ENCODE measurements around the gene FSTL4.

Gene FSTL4

DNA sequence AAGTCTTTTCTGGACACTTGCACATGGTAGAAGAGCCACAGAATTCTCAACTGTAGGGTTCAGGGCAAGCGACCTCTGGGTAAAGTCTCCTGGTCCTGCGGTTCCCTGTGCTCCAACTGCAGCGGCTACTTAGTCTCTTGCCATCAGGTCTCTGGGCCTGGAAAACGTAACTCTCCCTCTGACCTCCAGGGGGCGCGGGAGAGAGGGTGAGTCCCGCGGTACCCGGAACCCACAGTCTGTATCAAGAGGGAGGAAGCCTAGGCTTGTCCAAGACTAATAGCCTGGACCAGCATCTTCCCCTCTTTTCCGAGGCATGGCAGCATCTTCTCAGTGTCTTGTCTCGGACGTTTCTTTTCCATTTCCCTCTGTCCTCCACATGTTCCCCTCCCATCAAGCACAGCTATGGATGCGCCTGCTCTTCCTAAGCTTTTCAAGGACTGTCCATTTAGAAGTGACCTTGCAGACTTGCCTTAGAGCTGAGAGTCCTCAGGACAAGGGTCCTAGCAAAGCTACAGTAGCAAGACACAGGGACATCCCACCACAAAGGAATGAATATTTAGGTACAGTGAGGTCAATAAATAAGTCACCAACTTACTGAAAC, 59.3 kb downstream of the FSTL4 start:
- H3K4me1 ChIP-seq (ENCODE audit: low read length): no peaks in the 10 kb centered on the region
- no peak overlapping the region for H2AFZ ChIP-seq (ENCODE audit: low read length)
- H3K36me3 ChIP-seq (replicated peaks; ENCODE audit: insufficient read depth, low read length): no peaks in the 10 kb centered on the region
- DNase-seq: peak; percentile 52
- H3F3A ChIP-seq (ENCODE audit: insufficient read depth, low read length): no peaks in the 10 kb centered on the region
- H3K4me2 ChIP-seq (ENCODE audit: low read depth, low read length): no peak overlapping the region
- H4K20me1 ChIP-seq (ENCODE audit: insufficient read depth, low read length): no peaks in the 10 kb centered on the region
- no peaks in the 10 kb centered on the region for H3K9me2 ChIP-seq (replicated peaks; ENCODE audit: insufficient read depth, low read length)
- no peaks in the 10 kb centered on the region for H3K79me2 ChIP-seq (ENCODE audit: low read length)
- no peak overlapping the region for H3K4me3 ChIP-seq (ENCODE audit: low read length)
- no peaks in the 10 kb centered on the region for H3K9me3 ChIP-seq (replicated peaks; ENCODE audit: insufficient read depth, low read length)
- H3K27me3 ChIP-seq (replicated peaks; ENCODE audit: insufficient read depth, low read length): no peaks in the 10 kb centered on the region
- no peak overlapping the region for H3K9ac ChIP-seq (ENCODE audit: low read length)
- no peak overlapping the region for H3K27ac ChIP-seq (ENCODE audit: low read length)
- TF ChIP-seq EZH2phosphoT487 (IDR thresholded peaks at IDR 0.05; ENCODE audit: low read length): no peak
- TF ChIP-seq EZH2 (optimal IDR thresholded peaks at IDR 0.05; ENCODE audit: low read depth, low read length): no peak
- peak; percentile 85 for TF ChIP-seq CTCF (IDR thresholded peaks at IDR 0.05; ENCODE audit: low read length)

DNA sequence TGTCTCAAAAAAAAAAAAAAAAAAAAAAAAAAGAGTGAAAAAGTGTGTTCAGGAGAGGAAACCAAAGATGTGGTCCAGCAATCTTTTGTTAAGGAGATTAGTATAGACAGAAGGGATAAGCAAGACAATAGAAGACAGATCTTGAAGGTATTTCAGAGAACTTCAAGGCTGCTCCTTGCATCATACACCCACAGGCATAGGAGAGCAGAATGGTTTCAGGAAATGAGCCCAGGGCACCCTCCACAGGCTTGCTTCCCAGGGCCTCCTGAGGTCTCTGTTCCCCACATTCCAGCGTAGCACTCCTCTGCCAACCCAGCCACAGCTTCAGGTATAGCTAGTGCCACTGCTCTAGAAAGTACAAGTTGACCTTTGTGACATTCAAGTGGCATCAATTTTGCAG, 65.8 kb downstream of the FSTL4 start:
- no peak overlapping the region for H3K27ac ChIP-seq (ENCODE audit: low read length)
- no peak overlapping the region for H3K4me3 ChIP-seq (ENCODE audit: low read length)
- no peaks in the 10 kb centered on the region for H4K20me1 ChIP-seq (ENCODE audit: insufficient read depth, low read length)
- H3K9me2 ChIP-seq (replicated peaks; ENCODE audit: insufficient read depth, low read length): no peaks in the 10 kb centered on the region
- H3K4me1 ChIP-seq (ENCODE audit: low read length): no peaks in the 10 kb centered on the region
- H3K27me3 ChIP-seq (replicated peaks; ENCODE audit: insufficient read depth, low read length): no peaks in the 10 kb centered on the region
- no peak for DNase-seq
- no peak overlapping the region for H3K9ac ChIP-seq (ENCODE audit: low read length)
- H3K36me3 ChIP-seq (replicated peaks; ENCODE audit: insufficient read depth, low read length): no peaks in the 10 kb centered on the region
- no peaks in the 10 kb centered on the region for H3K79me2 ChIP-seq (ENCODE audit: low read length)
- no peak overlapping the region for H2AFZ ChIP-seq (ENCODE audit: low read length)
- no peaks in the 10 kb centered on the region for H3K9me3 ChIP-seq (replicated peaks; ENCODE audit: insufficient read depth, low read length)
- no peak overlapping the region for H3K4me2 ChIP-seq (ENCODE audit: low read depth, low read length)
- TF ChIP-seq EZH2 (optimal IDR thresholded peaks at IDR 0.05; ENCODE audit: low read depth, low read length) (no peak), EZH2phosphoT487 (IDR thresholded peaks at IDR 0.05; ENCODE audit: low read length) (no peak), CTCF (IDR thresholded peaks at IDR 0.05; ENCODE audit: low read length) (no peak)
- no peaks in the 10 kb centered on the region for H3F3A ChIP-seq (ENCODE audit: insufficient read depth, low read length)

- no peak for TF ChIP-seq EZH2 (optimal IDR thresholded peaks at IDR 0.05; ENCODE audit: low read depth, low read length)
- TF ChIP-seq EZH2phosphoT487 (IDR thresholded peaks at IDR 0.05; ENCODE audit: low read length): no peak
- Histone ChIP-seq H3K9me3 (replicated peaks; ENCODE audit: insufficient read depth, low read length) (no peaks in the 10 kb centered on the region), H3K27ac (ENCODE audit: low read length) (no peak overlapping the region), H3K4me3 (ENCODE audit: low read length) (no peak overlapping the region), H3K79me2 (ENCODE audit: low read length) (no peaks in the 10 kb centered on the region), H4K20me1 (ENCODE audit: insufficient read depth, low read length) (no peaks in the 10 kb centered on the region), H3F3A (ENCODE audit: insufficient read depth, low read length) (no peaks in the 10 kb centered on the region), H3K4me2 (ENCODE audit: low read depth, low read length) (no peak overlapping the region), H2AFZ (ENCODE audit: low read length) (no peak overlapping the region), H3K4me1 (ENCODE audit: low read length) (no peaks in the 10 kb centered on the region), H3K9me2 (replicated peaks; ENCODE audit: insufficient read depth, low read length) (no peaks in the 10 kb centered on the region), H3K36me3 (replicated peaks; ENCODE audit: insufficient read depth, low read length) (no peaks in the 10 kb centered on the region), H3K9ac (ENCODE audit: low read length) (no peak overlapping the region), H3K27me3 (replicated peaks; ENCODE audit: insufficient read depth, low read length) (no peaks in the 10 kb centered on the region)
- DNase-seq: no peak
Measured at GRCh38 chr5:133544346-133544745, 68.0 kb downstream of the FSTL4 start.

DNA sequence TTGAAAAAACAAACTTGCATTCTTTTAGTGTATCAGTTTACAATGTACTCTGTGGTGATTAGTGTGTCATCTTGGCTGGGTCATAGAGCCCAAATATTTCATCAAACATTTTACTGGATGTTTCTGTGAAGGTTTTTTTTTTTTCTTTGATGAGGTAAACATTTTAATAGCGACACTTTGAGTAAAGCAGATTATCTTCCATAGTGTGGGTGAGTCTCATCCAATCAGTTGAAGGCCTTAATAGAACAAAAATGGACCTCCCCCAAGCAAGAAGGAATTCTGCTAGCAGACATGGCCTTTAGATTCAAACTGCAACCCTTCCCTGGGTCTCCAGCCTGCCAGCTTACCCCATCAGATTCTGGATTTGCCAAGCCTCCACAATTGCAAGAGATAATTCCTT, 72.5 kb downstream of the FSTL4 start:
- H3K27ac ChIP-seq (ENCODE audit: low read length): no peak overlapping the region
- no peaks in the 10 kb centered on the region for H3K36me3 ChIP-seq (replicated peaks; ENCODE audit: insufficient read depth, low read length)
- no peak overlapping the region for H2AFZ ChIP-seq (ENCODE audit: low read length)
- no peaks in the 10 kb centered on the region for H4K20me1 ChIP-seq (ENCODE audit: insufficient read depth, low read length)
- H3K4me3 ChIP-seq (ENCODE audit: low read length): no peak overlapping the region
- TF ChIP-seq EZH2 (optimal IDR thresholded peaks at IDR 0.05; ENCODE audit: low read depth, low read length) (no peak), CTCF (IDR thresholded peaks at IDR 0.05; ENCODE audit: low read length) (no peak), EZH2phosphoT487 (IDR thresholded peaks at IDR 0.05; ENCODE audit: low read length) (no peak)
- no peaks in the 10 kb centered on the region for H3K9me2 ChIP-seq (replicated peaks; ENCODE audit: insufficient read depth, low read length)
- H3K79me2 ChIP-seq (ENCODE audit: low read length): no peaks in the 10 kb centered on the region
- no peak overlapping the region for H3K4me2 ChIP-seq (ENCODE audit: low read depth, low read length)
- no peak overlapping the region for H3K9ac ChIP-seq (ENCODE audit: low read length)
- H3K27me3 ChIP-seq (replicated peaks; ENCODE audit: insufficient read depth, low read length): no peaks in the 10 kb centered on the region
- no peaks in the 10 kb centered on the region for H3K9me3 ChIP-seq (replicated peaks; ENCODE audit: insufficient read depth, low read length)
- no peaks in the 10 kb centered on the region for H3K4me1 ChIP-seq (ENCODE audit: low read length)
- no peak for DNase-seq
- no peaks in the 10 kb centered on the region for H3F3A ChIP-seq (ENCODE audit: insufficient read depth, low read length)
